ENCODE data around the gene KCNK1. TPM values are rescaled to one million over a fixed set of nuclear protein-coding genes. Genes with fewer than 3 reads are reported as not detected.
"Not testable (repeated sequence)": the region's sequence is repeated elsewhere in the genome, so short reads cannot be mapped to it uniquely, and the experiment has no call there.

Gene KCNK1
- total RNA-seq, 2 experiments from 2014 or later, result 0.18 TPM; not detected in 1

- Mint-ChIP-seq H3K27me3 (ENCODE audit: low read depth) (no peaks in the 10 kb centered on the region), H3K4me3 (no peak overlapping the region), H3K27ac (no peak overlapping the region), H3K36me3 (ENCODE audit: low read depth) (no peaks in the 10 kb centered on the region), H3K4me1 (ENCODE audit: low read depth) (no peaks in the 10 kb centered on the region), H3K9me3 (ENCODE audit: insufficient read depth) (no peaks in the 10 kb centered on the region)
- POLR2A ChIA-PET, result no interaction called here
- CTCF ChIA-PET, result interaction anchor here (1.2 kb wide), 1 partner anchor 12 kb away, joined by 3 read pairs; no protein-coding TSS in a partner anchor
- ATAC-seq, result no peak
- DNase-seq, result no peak
These were observed 51.1 kb downstream of the KCNK1 start for GRCh38 chr1:233664804-233665574.

- no peak overlapping the region for H3K27ac Mint-ChIP-seq
- no peak for DNase-seq
- CTCF ChIA-PET, result interaction anchor here (1.2 kb wide), 1 partner anchor 11 kb away, joined by 3 read pairs; no protein-coding TSS in a partner anchor
- no peaks in the 10 kb centered on the region for H3K9me3 Mint-ChIP-seq (ENCODE audit: insufficient read depth)
- H3K4me1 Mint-ChIP-seq (ENCODE audit: low read depth), result no peaks in the 10 kb centered on the region
- no peaks in the 10 kb centered on the region for H3K36me3 Mint-ChIP-seq (ENCODE audit: low read depth)
- ATAC-seq, result no peak
- POLR2A ChIA-PET, result no interaction called here
- no peaks in the 10 kb centered on the region for H3K27me3 Mint-ChIP-seq (ENCODE audit: low read depth)
- no peak overlapping the region for H3K4me3 Mint-ChIP-seq
These were observed 51.8 kb downstream of the KCNK1 start for GRCh38 chr1:233665575-233666270.

DNA sequence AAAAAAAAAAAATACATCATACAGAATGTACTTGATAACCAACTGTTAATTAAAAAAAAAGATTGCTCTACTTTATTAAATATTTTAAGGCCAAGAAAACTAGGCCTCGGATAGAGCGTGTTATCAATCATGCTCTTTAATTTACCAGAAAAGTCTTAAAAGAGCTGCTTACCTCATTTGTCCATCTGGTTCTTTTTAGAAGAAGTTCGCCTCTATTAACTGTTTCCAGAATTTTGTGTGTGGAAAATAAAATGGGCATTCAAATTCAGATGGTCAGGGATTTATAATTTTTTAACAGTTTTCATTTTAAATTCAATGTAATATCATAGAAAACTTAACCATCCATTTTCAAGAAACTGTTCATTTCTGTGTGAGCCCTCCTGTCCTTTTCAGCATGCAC is 53.8 kb downstream of the KCNK1 start:
- no peak overlapping the region for H3K27ac Mint-ChIP-seq
- ChIA-PET POLR2A (no interaction called here), CTCF (no interaction called here)
- ATAC-seq (no peak), DNase-seq (no peak)
- H3K9me3 Mint-ChIP-seq (ENCODE audit: insufficient read depth), result no peaks in the 10 kb centered on the region
- H3K27me3 Mint-ChIP-seq (ENCODE audit: low read depth), result no peaks in the 10 kb centered on the region
- no peak overlapping the region for H3K4me3 Mint-ChIP-seq
- no peaks in the 10 kb centered on the region for H3K4me1 Mint-ChIP-seq (ENCODE audit: low read depth)
- H3K36me3 Mint-ChIP-seq (ENCODE audit: low read depth), result no peaks in the 10 kb centered on the region

- H3K27ac Mint-ChIP-seq, result no peak overlapping the region
- no peaks in the 10 kb centered on the region for H3K36me3 Mint-ChIP-seq (ENCODE audit: low read depth)
- H3K27me3 Mint-ChIP-seq (ENCODE audit: low read depth), result no peaks in the 10 kb centered on the region
- ChIA-PET CTCF (no interaction called here), POLR2A (no interaction called here)
- no peaks in the 10 kb centered on the region for H3K4me1 Mint-ChIP-seq (ENCODE audit: low read depth)
- H3K4me3 Mint-ChIP-seq, result no peak overlapping the region
- ATAC-seq, result no peak
- DNase-seq, result no peak
- no peaks in the 10 kb centered on the region for H3K9me3 Mint-ChIP-seq (ENCODE audit: insufficient read depth)
These were observed 54.3 kb downstream of the KCNK1 start for GRCh38 chr1:233668146-233668724.

GRCh38 chr1:233668725-233669294 is 54.9 kb downstream of the KCNK1 start:
- Mint-ChIP-seq H3K9me3 (ENCODE audit: insufficient read depth) (no peaks in the 10 kb centered on the region), H3K27ac (no peak overlapping the region), H3K27me3 (ENCODE audit: low read depth) (no peaks in the 10 kb centered on the region), H3K36me3 (ENCODE audit: low read depth) (no peaks in the 10 kb centered on the region), H3K4me3 (no peak overlapping the region), H3K4me1 (ENCODE audit: low read depth) (no peaks in the 10 kb centered on the region)
- ChIA-PET POLR2A (no interaction called here), CTCF (no interaction called here)
- DNase-seq (no peak), ATAC-seq (no peak)

DNA sequence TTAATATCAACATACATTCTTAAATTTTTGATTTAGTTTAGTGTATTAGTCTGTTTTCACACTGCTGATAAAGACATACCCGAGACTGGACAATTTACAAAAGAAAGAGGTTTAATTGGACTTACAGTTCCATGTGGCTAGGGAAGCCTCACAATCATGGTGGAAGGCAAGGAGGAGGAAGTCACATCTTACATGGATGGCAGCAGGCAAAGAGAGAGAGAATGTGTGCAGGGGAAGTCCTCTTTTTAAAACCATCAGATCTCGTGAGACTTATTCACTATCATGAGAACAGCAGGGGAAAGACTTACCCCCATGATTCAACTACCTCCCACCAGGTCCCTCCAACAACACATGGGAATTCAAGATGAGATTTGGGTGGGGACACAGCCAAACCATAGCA is 56.5 kb downstream of the KCNK1 start:
- H3K36me3 Mint-ChIP-seq (ENCODE audit: low read depth); H3K9me3 Mint-ChIP-seq (ENCODE audit: insufficient read depth); POLR2A ChIA-PET; H3K27ac Mint-ChIP-seq; H3K4me3 Mint-ChIP-seq; DNase-seq; CTCF ChIA-PET; H3K27me3 Mint-ChIP-seq (ENCODE audit: low read depth); ATAC-seq; H3K4me1 Mint-ChIP-seq (ENCODE audit: low read depth): not testable (repeated sequence)

- Mint-ChIP-seq H3K36me3 (ENCODE audit: low read depth) (no peaks in the 10 kb centered on the region), H3K27me3 (ENCODE audit: low read depth) (no peaks in the 10 kb centered on the region), H3K4me3 (no peak overlapping the region), H3K9me3 (ENCODE audit: insufficient read depth) (no peaks in the 10 kb centered on the region), H3K4me1 (ENCODE audit: low read depth) (no peaks in the 10 kb centered on the region), H3K27ac (no peak overlapping the region)
- POLR2A ChIA-PET, result no interaction called here
- CTCF ChIA-PET, result no interaction called here
- no peak for DNase-seq
- no peak for ATAC-seq
These were observed 57.4 kb downstream of the KCNK1 start for GRCh38 chr1:233671286-233671685.

DNA sequence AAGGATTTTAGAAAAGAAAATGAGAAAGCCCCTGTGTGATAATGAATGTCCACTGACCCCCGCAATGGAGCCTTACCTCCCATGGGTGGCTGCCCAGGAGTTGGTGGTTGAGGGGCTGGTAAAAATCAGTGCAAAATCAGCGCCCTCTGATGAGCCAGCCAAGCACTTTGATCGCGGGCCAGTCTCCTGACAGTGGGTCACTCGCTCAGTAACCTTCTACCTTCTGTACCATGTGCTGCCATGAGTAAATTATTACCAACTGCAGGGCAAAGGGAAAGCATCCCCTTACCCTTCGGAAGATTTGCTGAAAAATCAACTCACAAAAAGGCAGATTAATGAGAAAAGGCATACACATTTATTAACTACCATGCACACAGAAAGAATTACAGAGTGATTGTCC is 58.8 kb downstream of the KCNK1 start:
- ATAC-seq (no peak), DNase-seq (no peak)
- H3K27ac Mint-ChIP-seq, result no peak overlapping the region
- no peak overlapping the region for H3K4me3 Mint-ChIP-seq
- ChIA-PET POLR2A (no interaction called here), CTCF (no interaction called here)
- no peaks in the 10 kb centered on the region for H3K9me3 Mint-ChIP-seq (ENCODE audit: insufficient read depth)
- no peaks in the 10 kb centered on the region for H3K36me3 Mint-ChIP-seq (ENCODE audit: low read depth)
- no peaks in the 10 kb centered on the region for H3K4me1 Mint-ChIP-seq (ENCODE audit: low read depth)
- H3K27me3 Mint-ChIP-seq (ENCODE audit: low read depth), result no peaks in the 10 kb centered on the region

GRCh38 chr1:233673261-233673946 is 59.5 kb downstream of the KCNK1 start:
- Mint-ChIP-seq H3K4me1 (ENCODE audit: low read depth) (no peaks in the 10 kb centered on the region), H3K9me3 (ENCODE audit: insufficient read depth) (no peaks in the 10 kb centered on the region), H3K27me3 (ENCODE audit: low read depth) (no peaks in the 10 kb centered on the region), H3K36me3 (ENCODE audit: low read depth) (no peaks in the 10 kb centered on the region), H3K27ac (no peak overlapping the region), H3K4me3 (no peak overlapping the region)
- ChIA-PET POLR2A (no interaction called here), CTCF (no interaction called here)
- no peak for DNase-seq
- ATAC-seq, result no peak

DNA sequence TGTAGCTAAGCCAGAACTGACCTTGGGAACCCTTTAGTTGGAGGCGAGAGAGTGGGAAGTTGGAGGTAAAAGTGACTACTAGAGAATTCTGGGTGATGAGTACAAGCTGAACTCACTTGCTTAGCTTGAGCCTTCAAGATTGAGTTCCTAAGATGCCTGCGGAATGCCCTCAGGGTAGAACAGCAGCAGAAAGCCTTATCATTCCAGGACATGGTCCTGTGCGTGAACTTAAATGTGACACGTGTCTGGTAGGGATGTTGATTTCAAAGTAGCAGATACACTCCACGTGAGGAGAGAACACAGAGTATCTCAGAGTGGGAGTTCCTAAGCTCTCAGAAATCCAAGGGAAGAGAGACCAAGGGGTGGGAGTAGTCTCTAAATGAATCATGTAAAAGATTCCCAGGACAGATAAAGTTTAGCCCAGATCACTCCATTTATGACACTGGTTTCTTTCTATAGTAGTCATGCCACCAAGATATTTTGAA is 60.1 kb downstream of the KCNK1 start:
- CTCF ChIA-PET, result no interaction called here
- POLR2A ChIA-PET, result no interaction called here
- no peak for DNase-seq
- Mint-ChIP-seq H3K27ac (no peak overlapping the region), H3K27me3 (ENCODE audit: low read depth) (no peaks in the 10 kb centered on the region), H3K9me3 (ENCODE audit: insufficient read depth) (no peaks in the 10 kb centered on the region), H3K36me3 (ENCODE audit: low read depth) (no peaks in the 10 kb centered on the region), H3K4me1 (ENCODE audit: low read depth) (no peaks in the 10 kb centered on the region), H3K4me3 (no peak overlapping the region)
- no peak for ATAC-seq

DNA sequence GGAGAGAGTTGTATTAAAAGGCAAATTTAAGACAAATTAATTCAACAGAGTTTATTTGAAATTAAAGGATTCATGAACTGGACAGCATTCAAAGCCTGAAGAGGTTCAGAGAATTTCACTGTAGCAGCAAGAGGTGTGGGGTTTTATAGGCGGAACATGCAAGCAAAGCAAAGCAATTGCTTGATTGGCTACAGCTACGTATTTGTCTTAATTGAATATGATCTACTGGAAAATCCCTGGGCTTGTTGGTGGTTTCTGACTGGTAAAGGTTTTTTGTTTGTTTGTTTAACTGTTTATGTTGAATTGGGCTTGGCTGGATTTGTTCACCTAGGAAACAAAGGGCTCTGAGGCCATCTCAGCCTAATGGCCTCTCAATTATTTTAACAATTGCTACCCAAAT is 61.5 kb downstream of the KCNK1 start:
- ChIA-PET CTCF (no interaction called here), POLR2A (no interaction called here)
- Mint-ChIP-seq H3K27me3 (ENCODE audit: low read depth) (no peaks in the 10 kb centered on the region), H3K9me3 (ENCODE audit: insufficient read depth) (no peaks in the 10 kb centered on the region), H3K36me3 (ENCODE audit: low read depth) (no peaks in the 10 kb centered on the region), H3K27ac (no peak overlapping the region), H3K4me3 (no peak overlapping the region), H3K4me1 (ENCODE audit: low read depth) (no peaks in the 10 kb centered on the region)
- no peak for ATAC-seq
- DNase-seq, result no peak

GRCh38 chr1:233675893-233676292 is 62.0 kb downstream of the KCNK1 start:
- no peak overlapping the region for H3K4me3 Mint-ChIP-seq
- ChIA-PET CTCF (no interaction called here), POLR2A (interaction anchor here (0.6 kb wide), 1 partner anchor 336 kb away, joined by 3 read pairs; no protein-coding TSS in a partner anchor)
- H3K27me3 Mint-ChIP-seq (ENCODE audit: low read depth), result no peaks in the 10 kb centered on the region
- DNase-seq (no peak), ATAC-seq (no peak)
- H3K36me3 Mint-ChIP-seq (ENCODE audit: low read depth), result no peaks in the 10 kb centered on the region
- no peaks in the 10 kb centered on the region for H3K4me1 Mint-ChIP-seq (ENCODE audit: low read depth)
- H3K27ac Mint-ChIP-seq, result no peak overlapping the region
- no peaks in the 10 kb centered on the region for H3K9me3 Mint-ChIP-seq (ENCODE audit: insufficient read depth)
